LNCAP (cell line): ENCODE data around the gene PKP3.

ENCODE experiments used
- TF ChIP-seq, protein P1 (sequence below): fragments of 450-650 bp; IDR thresholded peaks from 2 replicates; pipeline ENCODE4 v1.5.1; 2017; ENCODE audit warnings: mild to moderate bottlenecking

Gene PKP3

DNA sequence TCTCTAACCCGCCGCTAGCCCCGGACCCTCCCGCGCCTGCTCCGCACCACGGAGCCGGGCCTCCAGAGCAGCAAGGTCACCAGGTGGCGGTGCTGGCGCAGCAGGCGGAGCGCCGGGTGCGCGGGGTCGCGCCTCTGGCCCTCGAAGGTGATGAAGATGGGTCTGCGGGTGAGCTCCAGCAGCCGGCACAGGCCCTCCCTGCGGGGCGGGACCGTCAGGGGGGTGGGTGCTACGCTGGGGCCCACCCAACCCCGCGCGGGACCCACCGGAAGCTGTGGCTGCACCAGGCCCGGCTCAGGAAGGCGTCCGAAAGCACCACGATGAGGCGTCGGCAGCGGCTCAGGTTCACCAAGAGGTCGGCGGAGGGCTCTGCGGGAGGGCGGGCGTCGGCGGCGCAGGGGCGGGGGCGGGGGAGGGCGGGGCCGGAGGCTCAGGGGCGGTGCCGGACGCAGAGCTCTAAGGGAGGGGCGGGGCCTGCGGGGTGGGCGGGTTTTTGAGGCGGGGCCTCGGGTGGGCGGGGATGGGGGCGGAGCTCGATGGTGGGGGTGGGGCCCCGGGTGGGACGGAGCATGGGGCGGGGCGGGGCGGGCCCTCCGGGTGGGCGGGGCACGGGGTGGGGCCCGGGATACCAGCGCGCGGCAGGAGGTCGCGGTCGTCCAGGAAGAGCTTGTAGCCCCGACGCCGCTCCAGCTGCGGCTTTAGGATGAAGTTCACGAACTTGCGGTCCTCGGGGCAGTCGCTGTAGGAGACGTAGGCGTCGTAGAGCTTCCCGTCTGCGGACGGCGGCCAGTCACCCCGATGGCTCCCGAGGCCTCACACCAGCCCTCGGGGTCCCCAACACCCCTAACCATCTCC lies 13.0 kb downstream of the PKP3 start:
- TF ChIP-seq, protein P1, sequence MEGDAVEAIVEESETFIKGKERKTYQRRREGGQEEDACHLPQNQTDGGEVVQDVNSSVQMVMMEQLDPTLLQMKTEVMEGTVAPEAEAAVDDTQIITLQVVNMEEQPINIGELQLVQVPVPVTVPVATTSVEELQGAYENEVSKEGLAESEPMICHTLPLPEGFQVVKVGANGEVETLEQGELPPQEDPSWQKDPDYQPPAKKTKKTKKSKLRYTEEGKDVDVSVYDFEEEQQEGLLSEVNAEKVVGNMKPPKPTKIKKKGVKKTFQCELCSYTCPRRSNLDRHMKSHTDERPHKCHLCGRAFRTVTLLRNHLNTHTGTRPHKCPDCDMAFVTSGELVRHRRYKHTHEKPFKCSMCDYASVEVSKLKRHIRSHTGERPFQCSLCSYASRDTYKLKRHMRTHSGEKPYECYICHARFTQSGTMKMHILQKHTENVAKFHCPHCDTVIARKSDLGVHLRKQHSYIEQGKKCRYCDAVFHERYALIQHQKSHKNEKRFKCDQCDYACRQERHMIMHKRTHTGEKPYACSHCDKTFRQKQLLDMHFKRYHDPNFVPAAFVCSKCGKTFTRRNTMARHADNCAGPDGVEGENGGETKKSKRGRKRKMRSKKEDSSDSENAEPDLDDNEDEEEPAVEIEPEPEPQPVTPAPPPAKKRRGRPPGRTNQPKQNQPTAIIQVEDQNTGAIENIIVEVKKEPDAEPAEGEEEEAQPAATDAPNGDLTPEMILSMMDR, result no peak

DNA sequence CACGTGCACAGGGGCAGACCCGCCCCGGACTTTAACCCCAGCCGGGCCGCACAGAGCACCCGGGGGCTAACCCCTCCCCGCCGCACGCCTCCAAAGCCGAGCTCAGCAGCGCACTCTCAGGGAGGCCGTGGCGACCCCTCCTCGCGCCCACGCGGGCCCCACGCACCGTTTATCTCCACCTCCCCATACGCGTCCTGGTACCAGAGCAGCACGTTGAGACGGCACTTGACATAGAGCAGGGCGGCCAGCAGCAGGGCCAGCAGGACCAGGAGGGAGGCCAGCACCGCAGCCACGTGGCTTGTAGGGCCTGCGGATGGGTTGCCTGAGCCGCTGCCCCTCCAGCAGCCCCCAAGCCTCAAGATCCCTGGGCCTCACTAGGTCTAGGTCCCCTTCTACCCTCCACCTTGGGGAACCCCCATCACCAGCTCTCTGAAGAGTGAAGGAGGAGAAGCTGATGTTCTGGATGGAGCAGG lies 13.7 kb downstream of the PKP3 start:
- TF ChIP-seq, protein P1, result no peak

DNA sequence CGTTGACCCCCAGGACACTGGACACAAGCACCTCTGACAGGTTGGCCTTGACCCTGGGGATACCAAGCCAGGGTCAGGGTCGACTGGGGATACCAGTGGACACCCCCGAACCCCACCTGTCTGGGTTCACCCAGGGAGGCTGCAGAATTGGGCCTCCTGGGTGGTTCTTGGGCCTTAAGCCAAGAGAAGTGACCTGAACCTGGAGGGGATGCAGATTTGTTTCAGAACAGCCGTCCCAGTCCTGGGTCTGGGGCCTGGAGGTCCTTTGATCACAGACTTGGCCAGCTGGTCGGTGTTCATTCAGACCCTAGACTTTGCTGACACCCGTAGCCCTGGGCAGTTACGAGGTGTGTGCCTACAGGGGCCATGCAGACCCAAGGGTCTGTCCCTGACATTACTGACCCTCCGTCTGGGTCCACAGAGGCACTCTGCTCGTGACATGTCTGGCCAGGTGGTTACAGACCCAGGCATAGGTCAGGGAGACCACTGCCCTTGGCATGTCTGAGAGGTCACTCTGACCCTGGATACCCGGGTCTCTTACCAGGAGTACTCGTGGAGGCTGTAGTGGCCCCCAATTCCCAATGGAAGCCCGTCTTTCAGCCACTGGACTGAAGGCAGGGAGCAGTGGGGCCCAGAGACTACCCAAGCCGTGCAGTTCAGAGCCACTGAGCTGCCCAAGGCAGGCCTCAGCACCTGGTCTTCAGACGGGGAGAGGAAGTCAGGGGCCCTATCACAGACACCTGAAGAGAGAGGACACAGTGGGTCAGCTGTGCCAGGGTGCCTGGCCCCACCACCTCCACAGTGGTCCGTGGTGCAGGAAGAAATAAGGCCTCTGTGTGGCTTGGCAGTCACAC lies 14.4 kb downstream of the PKP3 start:
- TF ChIP-seq, protein P1, result no peak

DNA sequence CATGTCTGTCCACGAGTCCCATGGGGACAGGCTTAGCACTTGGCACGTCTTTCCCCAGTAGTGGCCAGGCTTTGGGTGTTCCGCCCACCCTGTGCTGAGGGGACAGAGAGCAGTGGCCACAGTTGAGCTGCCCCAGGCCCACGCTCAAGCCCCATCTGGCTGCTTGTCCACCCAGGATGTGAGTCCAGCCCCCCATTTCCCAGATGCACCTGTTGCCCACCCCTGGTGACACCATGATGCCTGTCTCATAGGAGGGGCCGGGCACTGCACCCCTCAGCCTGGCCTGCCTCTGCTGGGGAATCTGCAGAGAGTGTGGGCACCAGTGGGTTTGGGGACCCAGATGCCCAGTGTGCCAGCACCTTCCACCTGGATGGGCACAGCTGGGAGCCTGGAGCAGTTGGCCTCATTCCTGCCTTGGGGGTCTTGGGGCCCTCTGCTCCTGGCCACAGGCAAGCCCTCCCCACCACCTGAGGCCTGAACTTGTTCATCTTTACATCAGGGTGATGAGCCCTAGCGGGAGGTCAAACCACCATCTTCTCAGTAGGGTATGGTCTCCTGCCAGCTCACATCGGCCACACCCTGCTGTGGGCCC lies 15.1 kb downstream of the PKP3 start:
- TF ChIP-seq, protein P1, result no peak

DNA sequence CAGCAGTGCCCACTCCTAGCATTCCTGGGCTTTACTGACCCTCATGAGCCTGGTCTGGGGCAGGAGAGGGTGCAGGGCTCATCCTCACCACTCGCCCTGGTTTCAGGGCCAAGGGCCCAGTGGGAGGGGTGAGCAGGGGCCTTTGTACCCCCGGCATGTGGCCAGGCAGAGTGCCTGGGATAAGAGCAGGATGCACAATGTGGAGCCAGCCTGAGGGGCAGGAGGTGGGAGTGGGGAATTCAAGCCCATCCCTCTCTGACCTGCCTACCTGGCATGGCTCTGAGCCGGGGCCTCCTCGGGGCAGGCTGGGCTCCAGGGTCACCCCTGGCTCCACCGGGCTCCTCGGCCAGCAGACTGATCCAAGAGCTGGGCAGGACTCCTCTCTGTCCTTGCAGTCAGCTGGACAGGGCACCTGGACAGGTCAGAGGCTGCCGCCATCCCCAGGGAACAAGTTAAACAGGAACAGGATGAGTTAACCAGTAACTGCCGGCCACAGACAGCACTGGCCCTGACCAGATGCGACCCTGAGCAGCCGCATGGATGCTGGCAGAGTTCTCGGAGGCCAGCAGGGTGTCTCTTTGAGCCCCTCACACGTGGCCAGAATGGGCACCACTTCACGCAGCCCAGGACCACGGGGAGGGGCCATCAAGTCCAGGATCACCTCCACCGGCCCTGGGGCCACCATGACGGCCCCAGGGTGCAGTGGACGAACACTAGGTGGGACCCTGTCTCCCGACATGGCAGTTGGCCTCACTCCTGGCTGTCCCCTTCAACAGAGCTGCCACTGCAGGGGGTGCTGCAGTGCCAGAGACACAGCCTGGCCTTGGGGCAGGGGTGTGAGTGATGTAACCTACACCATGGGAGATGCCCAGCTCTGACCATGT lies 15.8 kb downstream of the PKP3 start:
- TF ChIP-seq, protein P1, result no peak

DNA sequence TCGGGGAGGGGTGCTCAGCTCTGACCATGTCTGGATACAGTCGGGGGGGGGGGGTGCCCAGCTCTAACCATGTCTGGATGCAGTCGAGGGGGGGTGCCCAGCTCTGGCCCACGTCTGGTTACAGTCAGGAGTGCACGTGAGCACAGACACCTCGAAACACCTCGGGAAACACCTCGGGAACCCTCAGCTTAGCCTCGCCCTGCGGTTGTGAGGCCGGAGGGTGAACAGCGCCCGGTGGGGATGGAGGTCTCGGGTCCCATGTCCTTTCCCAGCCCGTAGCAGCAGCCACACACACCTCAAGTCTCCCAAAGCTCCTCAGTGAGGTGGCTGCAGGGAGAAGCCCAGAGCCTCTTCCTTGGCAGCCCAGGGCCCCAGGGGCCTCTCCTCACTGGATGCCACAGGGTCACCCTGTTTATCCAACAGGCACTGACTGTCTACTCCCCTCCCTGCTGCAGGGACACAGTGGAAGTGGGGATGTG lies 18.7 kb downstream of the PKP3 start:
- TF ChIP-seq, protein P1, result no peak
